OCI-M2 (cell line): ENCODE measurements around the gene SPRN.
"Not testable (repeated sequence)": the region's sequence is repeated elsewhere in the genome, so short reads cannot be mapped to it uniquely, and the experiment has no call there.

Source experiments
- DNase-seq: peaks from one replicate; lab custom pipeline; 2025; ENCODE audit not compliant: unreplicated experiment; lab: John Stamatoyannopoulos, UW

Gene SPRN

GRCh38 chr10:133424601-133425000 lies at the start of gene SPRN:
SPRN (minus strand) TSS chr10:133424625; CDS start chr10:133423681, 944 bp downstream.
- DNase-seq = not testable (repeated sequence)

- no peak for DNase-seq
Measured at GRCh38 chr10:133474027-133474426, 49.6 kb upstream of the SPRN start.

- DNase-seq = no peak
Measured at GRCh38 chr10:133473270-133473669, 48.8 kb upstream of the SPRN start.

GRCh38 chr10:133471300-133472109 lies 47.1 kb upstream of the SPRN start:
- no peak for DNase-seq

- DNase-seq = not testable (repeated sequence)
Measured at GRCh38 chr10:133469205-133469604, 44.8 kb upstream of the SPRN start.

- no peak for DNase-seq
Measured at GRCh38 chr10:133467286-133467911, 43.0 kb upstream of the SPRN start.

GRCh38 chr10:133466683-133467275 lies 42.4 kb upstream of the SPRN start:
- no peak for DNase-seq

GRCh38 chr10:133465950-133466474 lies 41.6 kb upstream of the SPRN start:
- no peak for DNase-seq

GRCh38 chr10:133465191-133465949 lies 40.9 kb upstream of the SPRN start:
- DNase-seq = no peak

GRCh38 chr10:133464582-133465031 lies 40.2 kb upstream of the SPRN start:
- no peak for DNase-seq

GRCh38 chr10:133462512-133463305 lies 38.3 kb upstream of the SPRN start:
- DNase-seq = no peak

GRCh38 chr10:133461841-133462240 lies 37.4 kb upstream of the SPRN start:
- DNase-seq = no peak

- no peak for DNase-seq
Measured at GRCh38 chr10:133461027-133461426, 36.6 kb upstream of the SPRN start.

GRCh38 chr10:133460208-133460769 lies 35.9 kb upstream of the SPRN start:
- DNase-seq = no peak

- DNase-seq = no peak
Measured at GRCh38 chr10:133459454-133460207, 35.2 kb upstream of the SPRN start.

GRCh38 chr10:133458710-133459453 lies 34.5 kb upstream of the SPRN start:
- no peak for DNase-seq

- DNase-seq = no peak
Measured at GRCh38 chr10:133458021-133458709, 33.7 kb upstream of the SPRN start.
